22Rv1 (cell line): ENCODE results near the gene WWOX.

ENCODE experiments used
- H3K27ac ChIP-seq: fragments of 450-650 bp; 2 replicates; pipeline ENCODE4 v1.5.1; 2017
- CTCF ChIP-seq: fragments of 450-650 bp; IDR thresholded peaks from 2 replicates; pipeline ENCODE4 v1.5.1; 2017; ENCODE audit warnings: mild to moderate bottlenecking
- ZFX ChIP-seq: fragments of 450-650 bp; IDR thresholded peaks from 2 replicates; pipeline ENCODE4 v1.6.1; 2017; ENCODE audit warnings: antibody characterized with exemption, borderline replicate concordance

WWOX gene

GRCh38 chr16:78324649-78325285 lies 225.3 kb downstream of the WWOX start:
- no peak overlapping the region for H3K27ac ChIP-seq
- TF ChIP-seq CTCF, result no peak
- no peak for TF ChIP-seq ZFX

- TF ChIP-seq ZFX (no peak), CTCF (no peak)
- no peak overlapping the region for H3K27ac ChIP-seq
Measured at GRCh38 chr16:78325468-78326352, 226.3 kb downstream of the WWOX start.

- TF ChIP-seq CTCF (no peak), ZFX (no peak)
- H3K27ac ChIP-seq, result no peak overlapping the region
Measured at GRCh38 chr16:78326731-78327130, 227.3 kb downstream of the WWOX start.

GRCh38 chr16:78331731-78332130 lies 232.3 kb downstream of the WWOX start:
- H3K27ac ChIP-seq, result no peak overlapping the region
- TF ChIP-seq CTCF (no peak), ZFX (no peak)

- no peak overlapping the region for H3K27ac ChIP-seq
- no peak for TF ChIP-seq CTCF
- no peak for TF ChIP-seq ZFX
Measured at GRCh38 chr16:78333808-78334207, 234.4 kb downstream of the WWOX start.

GRCh38 chr16:78340590-78340989 lies 241.1 kb downstream of the WWOX start:
- H3K27ac ChIP-seq, result no peak overlapping the region

More at GRCh38 chr16:78340590-78340989, 241.1 kb downstream of the WWOX start:
- TF ChIP-seq CTCF, result no peak
- TF ChIP-seq ZFX, result no peak
